Ecto neural progenitor cell (in vitro differentiated cells): ENCODE measurements around the gene CHSY3.

Source experiments
- DNase-seq: peaks from one replicate; pipeline ENCODE4 v3.0.0-alpha.2; 2018; ENCODE audit warnings: low spot score

CHSY3 gene

DNA sequence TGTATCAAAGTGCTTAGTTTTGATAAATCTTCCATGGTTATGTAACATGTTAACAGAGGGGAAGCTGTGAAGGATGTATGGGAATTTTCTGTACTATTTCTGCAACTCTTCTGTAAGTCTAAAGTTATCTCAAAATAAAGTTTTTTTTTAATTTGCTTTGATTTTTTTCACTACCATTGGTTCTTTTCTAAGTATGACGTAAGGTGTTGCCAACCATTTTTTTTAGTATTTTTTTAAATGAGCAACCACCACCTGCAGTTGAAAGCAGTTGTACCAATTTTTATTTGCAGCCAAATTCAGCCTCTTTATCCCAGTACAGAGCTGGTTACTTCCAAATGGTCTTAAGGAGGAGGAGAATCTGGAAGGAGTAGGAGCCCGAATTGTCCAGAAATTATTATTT lies 192.2 kb downstream of the CHSY3 start:
- no peak for DNase-seq

- no peak for DNase-seq
Measured at GRCh38 chr5:130099008-130099407, 194.7 kb downstream of the CHSY3 start.

DNA sequence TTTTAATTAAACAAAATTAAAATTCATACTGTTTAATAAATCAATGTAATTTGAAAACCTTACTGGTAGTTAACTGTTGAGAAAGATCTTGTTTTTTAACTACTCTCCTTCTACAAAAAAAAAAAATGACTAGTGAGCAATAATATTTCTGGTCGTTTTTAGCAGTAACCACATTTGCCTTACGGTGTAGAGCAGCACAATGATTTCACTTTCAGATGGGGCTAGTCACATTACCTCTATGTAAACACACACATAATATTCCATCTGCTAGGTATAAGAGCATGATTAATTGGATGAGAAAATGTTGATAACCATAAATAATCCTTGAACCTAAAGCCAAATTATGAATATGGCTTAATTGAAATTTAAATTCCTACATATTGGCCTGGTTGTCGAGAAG lies 198.1 kb downstream of the CHSY3 start:
- DNase-seq: no peak

GRCh38 chr5:130102960-130103359 lies 198.7 kb downstream of the CHSY3 start:
- no peak for DNase-seq

GRCh38 chr5:130104895-130105688 lies 200.8 kb downstream of the CHSY3 start:
- DNase-seq: no peak

DNA sequence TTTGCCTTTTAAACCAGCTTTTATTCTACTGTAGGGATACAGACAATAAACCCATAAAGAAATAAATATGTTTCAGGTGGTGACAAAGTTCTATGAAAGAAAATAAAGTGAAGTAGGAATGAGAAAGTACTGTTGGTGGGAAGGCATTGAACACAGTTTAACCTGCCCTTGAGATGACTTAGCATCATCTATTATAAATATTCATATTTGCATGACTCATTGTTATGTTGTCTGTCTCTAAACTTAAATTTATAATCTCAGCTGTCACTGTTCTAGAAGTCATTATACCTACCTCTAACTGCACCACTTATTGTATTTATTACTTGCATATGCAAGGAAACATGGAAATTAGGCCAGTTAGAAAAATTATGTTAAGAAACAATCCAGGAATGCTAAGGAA lies 202.2 kb downstream of the CHSY3 start:
- no peak for DNase-seq

DNA sequence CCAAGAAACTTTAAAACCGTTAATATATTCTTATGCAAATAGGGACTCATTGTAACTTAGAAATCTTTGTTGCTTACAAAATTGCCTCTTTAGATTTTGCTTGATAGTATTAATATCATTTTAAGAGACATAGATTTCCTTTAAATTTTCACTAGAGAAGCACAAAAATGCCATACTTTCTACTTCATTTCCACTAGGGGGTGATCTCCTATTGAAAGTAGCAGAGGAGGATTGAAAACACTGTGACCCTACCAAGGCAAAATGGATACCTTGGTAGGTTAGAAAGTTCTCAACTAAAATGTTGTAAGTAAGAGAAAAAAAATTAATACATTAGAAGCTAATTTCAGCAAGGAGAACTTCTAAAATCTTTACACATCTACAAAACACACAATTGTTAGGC lies 204.9 kb downstream of the CHSY3 start:
- DNase-seq: no peak

DNA sequence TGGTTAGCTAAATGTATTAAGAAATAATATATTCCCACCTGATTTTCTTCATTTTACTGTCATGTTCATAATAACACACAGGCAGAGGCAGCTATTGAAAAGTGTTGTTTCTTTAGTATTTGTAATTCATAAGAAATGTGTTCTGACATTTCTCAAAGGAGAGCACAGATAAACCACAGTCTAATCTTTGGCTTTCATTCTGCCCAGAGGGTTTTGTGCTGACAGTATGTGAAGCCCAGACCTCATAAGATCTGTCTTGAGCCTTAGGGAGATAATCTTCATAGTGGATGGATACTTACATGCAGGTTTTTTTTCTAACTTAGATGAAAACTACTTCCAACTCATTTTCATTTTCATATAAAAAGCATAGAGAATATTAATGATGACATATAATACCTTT lies 206.1 kb downstream of the CHSY3 start:
- DNase-seq: no peak

DNA sequence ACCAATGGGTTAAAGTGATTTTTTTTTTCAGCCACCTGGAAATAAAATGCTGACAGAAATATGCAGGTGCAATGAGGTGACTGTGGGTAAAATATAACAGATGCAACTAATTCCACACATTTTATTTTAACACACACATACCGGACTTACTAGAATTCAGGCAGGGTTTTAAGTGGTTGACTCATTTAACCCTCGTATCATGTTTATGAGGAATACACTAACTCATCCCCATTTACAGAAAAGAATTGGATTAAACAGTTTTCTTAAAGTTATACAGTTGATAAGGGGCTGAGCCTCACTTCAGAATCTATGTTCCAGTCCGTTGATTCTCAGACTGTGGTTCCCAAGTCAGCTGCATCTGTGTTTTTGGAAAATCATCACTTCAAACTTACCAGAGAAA lies 207.5 kb downstream of the CHSY3 start:
- DNase-seq: no peak

DNA sequence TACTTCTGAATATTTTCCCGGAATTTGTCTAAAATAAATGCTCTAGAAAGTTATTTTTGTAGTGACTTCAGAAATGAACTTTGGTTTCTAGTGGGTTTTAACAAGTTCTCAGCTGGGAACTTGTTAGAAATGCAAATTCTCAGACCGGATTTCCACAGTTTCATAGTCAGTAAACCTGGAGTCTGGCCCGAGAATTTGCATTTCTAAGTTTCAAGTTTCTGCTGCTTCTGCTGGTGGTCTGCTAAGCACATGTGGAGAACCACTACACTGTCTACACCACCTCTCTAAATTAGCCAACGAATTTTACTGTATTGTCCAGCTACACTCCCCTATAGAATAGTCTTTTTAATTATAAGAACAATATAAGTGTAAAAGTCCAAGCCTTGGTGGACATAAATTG lies 208.0 kb downstream of the CHSY3 start:
- DNase-seq: no peak

DNA sequence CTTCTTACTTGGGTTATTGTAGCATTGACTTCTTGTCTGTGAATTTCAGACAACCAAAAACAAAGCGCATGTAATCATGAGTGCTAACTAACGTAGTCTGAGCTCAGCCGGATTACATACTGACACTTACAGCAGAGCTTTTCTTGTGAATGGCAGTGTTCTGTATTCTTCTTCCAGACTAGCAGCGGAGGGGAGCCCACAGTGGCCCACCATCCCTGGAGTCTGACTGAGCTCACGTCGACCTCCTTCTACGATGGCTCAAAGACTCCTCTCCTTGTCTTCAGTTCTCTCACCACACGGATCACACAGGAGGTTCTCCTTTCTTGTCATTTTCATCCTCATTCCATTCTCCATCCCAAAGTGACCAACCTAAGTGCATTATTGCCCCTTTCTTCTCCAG lies 211.4 kb downstream of the CHSY3 start:
- no peak for DNase-seq

- DNase-seq: no peak
Measured at GRCh38 chr5:130116462-130116861, 212.2 kb downstream of the CHSY3 start.

DNA sequence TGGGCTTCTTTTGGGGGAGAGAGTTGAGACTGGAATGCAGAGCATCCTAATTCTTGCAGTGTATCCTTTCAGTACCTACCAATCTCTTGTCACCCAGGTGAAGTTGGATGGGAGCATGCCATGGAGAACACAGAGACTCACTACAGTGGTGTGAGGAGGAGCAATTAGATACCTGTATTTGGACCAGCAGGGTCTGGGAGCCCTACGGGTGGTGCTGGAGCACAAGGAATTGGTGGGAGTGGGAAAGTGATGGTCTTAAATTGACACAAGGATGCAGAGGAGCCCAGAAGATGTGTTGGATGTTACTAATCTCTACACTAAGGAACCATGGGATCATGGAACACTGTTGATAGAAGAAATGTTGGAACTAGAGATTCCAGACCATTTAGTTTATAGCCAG lies 212.7 kb downstream of the CHSY3 start:
- DNase-seq: no peak

- no peak for DNase-seq
Measured at GRCh38 chr5:130126746-130127145, 222.5 kb downstream of the CHSY3 start.

DNA sequence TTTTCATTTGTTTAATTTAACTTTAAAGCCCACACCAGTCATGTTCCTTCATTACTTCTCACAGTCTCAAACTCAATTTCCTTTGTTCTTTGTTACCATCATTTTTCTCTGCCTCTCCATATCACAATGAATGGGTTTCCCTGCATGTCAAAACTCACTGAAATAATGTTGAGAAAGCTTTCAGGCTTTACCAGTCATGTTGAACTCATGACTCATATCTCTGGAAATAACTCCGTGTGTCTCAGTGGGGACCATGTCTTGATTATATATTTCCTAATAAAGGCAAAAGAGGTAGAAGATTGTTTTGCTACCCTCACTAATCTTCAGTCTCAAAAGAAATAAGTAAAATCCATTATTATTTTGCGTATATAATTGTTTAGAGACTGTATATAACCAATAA lies 231.2 kb downstream of the CHSY3 start:
- DNase-seq: no peak

GRCh38 chr5:130136300-130136699 lies 232.0 kb downstream of the CHSY3 start:
- no peak for DNase-seq

DNA sequence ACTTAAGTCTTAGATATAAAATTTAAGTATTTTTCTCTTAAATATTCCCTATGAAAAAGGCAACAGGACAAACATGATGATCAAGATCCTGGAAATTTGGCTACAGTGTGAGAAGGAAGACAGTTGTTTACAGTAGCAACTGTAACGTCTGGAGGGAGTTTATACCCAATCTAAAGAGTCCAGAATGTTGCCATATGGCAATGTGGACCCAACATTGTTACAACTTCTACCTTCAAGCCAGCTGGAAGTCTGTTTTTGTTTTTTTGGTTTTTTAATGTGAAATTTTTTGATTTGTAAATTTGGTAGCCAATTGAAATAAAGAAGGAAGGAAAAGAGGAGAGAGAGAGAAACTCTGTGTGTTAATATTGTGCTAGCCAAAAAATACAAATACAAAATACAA lies 233.4 kb downstream of the CHSY3 start:
- no peak for DNase-seq

DNA sequence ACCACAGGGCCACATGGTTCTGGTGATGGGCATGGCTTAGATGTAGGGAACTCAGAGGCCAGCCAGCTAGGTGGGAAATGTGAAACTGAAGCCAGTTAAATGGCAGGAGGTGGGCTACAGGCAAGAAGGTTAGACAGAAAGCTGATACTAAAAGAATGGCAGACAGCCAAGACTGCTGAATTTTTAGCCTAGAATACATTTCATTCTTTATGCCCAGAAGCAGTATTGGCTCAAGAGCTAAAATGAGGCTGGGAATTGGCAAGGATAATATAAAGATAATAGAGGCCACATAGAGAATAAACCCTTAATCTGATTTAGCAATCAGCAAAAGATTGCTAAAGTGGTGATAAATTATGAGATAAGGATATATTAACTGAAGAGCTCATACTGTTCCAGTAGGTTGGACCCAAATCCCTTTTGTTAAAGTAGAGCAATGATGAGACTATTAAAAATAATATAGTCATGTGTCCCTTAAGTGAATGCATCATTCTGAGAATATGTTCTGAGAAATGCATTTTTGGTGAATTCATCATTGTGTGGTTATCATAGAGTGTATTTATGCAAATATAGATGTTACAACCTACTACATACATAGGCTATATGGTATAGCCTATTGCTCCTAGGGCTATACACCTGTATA lies 234.3 kb downstream of the CHSY3 start:
- no peak for DNase-seq

GRCh38 chr5:130141659-130142320 lies 237.5 kb downstream of the CHSY3 start:
- DNase-seq: peak; percentile 60

GRCh38 chr5:130151239-130151638 lies 247.0 kb downstream of the CHSY3 start:
- DNase-seq: no peak

GRCh38 chr5:130155345-130156011 lies 251.2 kb downstream of the CHSY3 start:
- DNase-seq: no peak

- DNase-seq: no peak
Measured at GRCh38 chr5:130158036-130158435, 253.8 kb downstream of the CHSY3 start.

- no peak for DNase-seq
Measured at GRCh38 chr5:130159968-130160367, 255.7 kb downstream of the CHSY3 start.
